ENCODE data around the gene OR5H1.

DNA sequence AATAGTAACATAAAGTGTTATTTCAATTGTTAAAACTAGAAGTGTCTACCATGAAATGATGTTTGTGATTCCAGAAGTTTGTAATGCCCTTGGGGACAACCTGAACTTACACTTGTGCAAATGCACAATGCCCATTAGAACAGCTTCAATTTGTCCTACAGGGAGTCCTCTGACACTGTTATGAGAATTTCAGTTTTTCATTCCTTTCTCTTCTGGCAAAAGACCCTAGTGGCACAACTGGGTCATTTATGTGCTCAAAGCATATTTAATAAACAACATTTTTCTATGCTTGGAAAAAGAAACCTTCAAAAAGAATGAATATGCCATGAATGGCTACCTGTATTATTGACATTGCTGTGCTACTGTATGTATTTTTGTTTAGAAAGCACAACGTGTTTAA is at the start of gene OR5H1:
- TF ChIP-seq EZH2 (IDR thresholded peaks at IDR 0.05; ENCODE audit: borderline replicate concordance, insufficient read depth, low read depth, low read length, poor library complexity, severe bottlenecking): no peak
- TF ChIP-seq, protein P1, sequence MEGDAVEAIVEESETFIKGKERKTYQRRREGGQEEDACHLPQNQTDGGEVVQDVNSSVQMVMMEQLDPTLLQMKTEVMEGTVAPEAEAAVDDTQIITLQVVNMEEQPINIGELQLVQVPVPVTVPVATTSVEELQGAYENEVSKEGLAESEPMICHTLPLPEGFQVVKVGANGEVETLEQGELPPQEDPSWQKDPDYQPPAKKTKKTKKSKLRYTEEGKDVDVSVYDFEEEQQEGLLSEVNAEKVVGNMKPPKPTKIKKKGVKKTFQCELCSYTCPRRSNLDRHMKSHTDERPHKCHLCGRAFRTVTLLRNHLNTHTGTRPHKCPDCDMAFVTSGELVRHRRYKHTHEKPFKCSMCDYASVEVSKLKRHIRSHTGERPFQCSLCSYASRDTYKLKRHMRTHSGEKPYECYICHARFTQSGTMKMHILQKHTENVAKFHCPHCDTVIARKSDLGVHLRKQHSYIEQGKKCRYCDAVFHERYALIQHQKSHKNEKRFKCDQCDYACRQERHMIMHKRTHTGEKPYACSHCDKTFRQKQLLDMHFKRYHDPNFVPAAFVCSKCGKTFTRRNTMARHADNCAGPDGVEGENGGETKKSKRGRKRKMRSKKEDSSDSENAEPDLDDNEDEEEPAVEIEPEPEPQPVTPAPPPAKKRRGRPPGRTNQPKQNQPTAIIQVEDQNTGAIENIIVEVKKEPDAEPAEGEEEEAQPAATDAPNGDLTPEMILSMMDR (IDR thresholded peaks at IDR 0.05): no peak

Data from B cell (primary cell).